Activated T-helper 9 cell treated with anti-CD3 and anti-CD28 coated beads, Interleukin-2, amount 50 U/mL, for 16 hours (primary cell): ENCODE data around the gene ABTB2.

ENCODE experiments used
- DNase-seq: peaks from one replicate; pipeline ENCODE4 v3.0.0-alpha.2; 2020; ENCODE audit warnings: low read depth

ABTB2 gene

GRCh38 chr11:34360046-34360445 is 2.2 kb upstream of the ABTB2 start:
- DNase-seq = no peak

GRCh38 chr11:34359548-34359891 is 1.7 kb upstream of the ABTB2 start:
- DNase-seq = no peak

DNA sequence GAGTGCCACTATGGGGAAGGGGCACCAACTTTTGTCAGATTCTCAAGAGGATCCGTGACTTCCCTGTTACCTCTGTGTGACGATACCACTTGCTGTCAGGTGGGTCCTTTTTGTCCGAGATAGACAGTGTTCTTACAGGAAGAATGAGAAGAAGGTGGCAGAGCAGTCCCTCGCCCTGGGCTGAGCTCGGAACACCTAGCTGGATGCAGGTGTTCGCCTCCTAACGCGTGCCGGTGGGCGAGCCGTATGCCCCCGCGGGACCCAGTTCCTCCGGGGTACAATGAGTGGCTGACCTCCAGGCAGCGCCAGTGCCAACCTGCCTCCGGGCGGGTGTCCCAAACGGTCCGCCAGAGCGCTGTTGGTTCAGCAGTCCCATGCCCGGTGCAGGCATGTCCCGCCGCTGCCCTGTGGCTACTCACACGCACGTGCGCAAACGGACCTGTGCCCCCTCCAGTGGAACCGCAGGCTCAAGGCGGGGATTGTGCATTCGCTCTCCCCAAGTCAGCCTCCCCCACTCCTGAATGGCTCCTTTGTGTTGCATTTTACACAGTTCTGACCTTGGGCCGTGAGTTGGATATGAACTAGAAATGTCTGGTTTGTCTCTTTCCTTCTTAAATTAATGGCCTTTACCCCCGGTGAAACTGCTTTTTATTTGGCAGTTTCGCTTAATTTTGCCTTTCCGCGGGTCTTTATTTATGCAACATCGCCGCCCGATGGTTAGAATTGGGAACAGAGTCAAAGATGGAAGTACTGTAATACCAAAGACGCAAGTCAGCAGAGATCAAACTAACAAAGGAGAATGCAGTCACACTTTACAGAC is 1.1 kb upstream of the ABTB2 start:
- peak; percentile 45 for DNase-seq

GRCh38 chr11:34358258-34358727 is 483 bp upstream of the ABTB2 start:
- DNase-seq = no peak

- peak; percentile 23 for DNase-seq
Measured at GRCh38 chr11:34356913-34357700, 703 bp downstream of the ABTB2 start.

DNA sequence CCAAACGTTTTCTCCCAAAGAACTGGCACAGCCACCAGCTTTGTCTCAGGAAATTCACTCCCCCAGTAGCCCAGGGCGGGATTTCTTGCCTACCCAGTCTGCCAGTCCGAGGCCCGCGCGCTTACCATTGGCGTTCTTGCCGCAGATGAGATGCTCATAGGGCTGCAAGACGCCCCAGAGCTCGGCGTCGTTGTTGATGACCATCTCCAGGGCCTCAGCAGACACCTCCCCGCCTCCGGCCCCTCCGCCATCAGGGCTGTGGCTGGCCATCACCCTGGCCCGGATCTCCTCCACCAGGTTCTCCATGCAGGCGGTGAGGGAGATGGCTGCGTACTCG is 1.3 kb downstream of the ABTB2 start:
- peak; percentile 4 for DNase-seq

GRCh38 chr11:34356130-34356529 is 1.7 kb downstream of the ABTB2 start:
- DNase-seq = no peak

GRCh38 chr11:34355726-34356125 is 2.1 kb downstream of the ABTB2 start:
- DNase-seq = no peak

DNA sequence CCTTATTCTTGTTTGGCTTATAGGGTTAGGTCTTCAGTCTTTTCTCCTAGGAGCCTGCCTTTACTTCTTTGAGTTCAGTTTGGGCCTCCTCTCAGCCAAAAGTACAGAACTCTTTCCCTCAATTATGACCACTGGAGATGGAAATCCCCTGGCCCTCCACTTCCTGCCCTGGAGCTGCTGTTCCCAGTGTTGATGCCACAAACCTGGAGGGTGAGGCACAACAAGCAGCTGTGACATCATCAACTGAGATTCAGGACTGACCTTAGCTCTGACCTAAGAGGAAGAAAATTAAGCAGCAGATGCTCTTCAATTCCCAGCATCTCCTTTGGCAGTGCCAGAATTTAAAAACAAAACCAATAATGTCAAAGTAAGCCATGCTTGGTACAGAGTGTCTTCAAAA is 3.0 kb downstream of the ABTB2 start:
- DNase-seq = no peak

GRCh38 chr11:34353881-34354280 is 3.9 kb downstream of the ABTB2 start:
- no peak for DNase-seq

GRCh38 chr11:34351687-34352469 is 5.9 kb downstream of the ABTB2 start:
- no peak for DNase-seq

DNA sequence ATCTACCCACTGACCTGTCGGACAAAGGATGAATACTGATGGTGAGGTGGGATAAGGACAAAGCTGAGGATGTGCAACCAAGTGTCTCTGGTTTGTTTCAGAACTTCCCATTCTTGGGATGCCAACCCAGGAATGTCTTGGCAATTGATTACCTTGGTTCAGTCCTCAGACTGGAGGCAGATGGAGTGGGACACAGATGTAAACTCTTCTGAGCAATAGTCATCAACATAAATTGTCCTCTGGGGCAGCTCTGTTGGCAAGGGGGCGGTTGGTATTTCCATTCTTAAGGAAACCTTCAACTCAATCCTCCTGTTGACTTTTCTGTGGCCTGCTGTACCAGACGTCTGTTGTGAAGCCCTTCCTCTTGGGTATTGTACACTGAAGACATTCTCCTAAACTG is 6.8 kb downstream of the ABTB2 start:
- no peak for DNase-seq

GRCh38 chr11:34349882-34350281 is 7.9 kb downstream of the ABTB2 start:
- no peak for DNase-seq

DNA sequence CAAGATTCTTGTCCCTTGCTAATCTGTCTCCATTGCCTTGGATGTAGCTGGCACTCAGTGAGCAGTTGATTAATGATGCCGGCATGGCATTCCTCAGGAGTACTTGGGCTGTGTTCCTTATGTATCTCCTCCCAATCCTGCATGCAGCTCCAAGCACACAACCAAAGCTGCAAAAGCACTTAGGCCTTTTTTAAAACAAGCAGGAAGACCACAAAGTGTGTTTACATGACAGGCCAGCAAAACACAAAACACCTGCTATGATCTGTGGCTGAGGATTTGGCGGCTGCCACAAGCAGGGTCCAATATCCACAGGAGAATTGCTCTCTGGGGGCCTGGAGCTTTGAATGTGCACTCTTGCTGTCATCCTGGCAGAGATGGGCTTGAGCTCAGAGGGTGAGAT is 8.9 kb downstream of the ABTB2 start:
- no peak for DNase-seq

GRCh38 chr11:34348096-34348495 is 9.7 kb downstream of the ABTB2 start:
- DNase-seq = no peak

DNA sequence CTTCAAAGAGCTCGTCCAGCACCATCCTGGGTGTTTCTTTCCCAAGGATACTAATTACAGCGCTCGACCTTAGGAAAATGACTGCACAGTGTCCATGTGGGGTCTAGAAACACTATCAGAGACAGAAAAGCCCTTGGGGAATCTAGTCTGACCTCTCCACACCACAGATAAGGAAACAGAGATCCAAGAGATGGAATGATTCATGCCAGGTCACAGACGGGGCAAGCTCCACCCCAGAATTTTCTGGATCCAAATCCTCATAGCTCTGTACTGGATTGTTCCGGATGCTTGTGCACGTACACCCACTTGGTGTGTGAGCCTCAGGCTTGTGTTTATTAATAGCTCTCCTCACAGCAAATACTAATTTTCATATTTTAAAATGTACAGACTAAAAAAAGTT is 11.3 kb downstream of the ABTB2 start:
- no peak for DNase-seq

GRCh38 chr11:34345991-34346480 is 11.8 kb downstream of the ABTB2 start:
- DNase-seq = no peak

- no peak for DNase-seq
Measured at GRCh38 chr11:34345540-34345876, 12.3 kb downstream of the ABTB2 start.

DNA sequence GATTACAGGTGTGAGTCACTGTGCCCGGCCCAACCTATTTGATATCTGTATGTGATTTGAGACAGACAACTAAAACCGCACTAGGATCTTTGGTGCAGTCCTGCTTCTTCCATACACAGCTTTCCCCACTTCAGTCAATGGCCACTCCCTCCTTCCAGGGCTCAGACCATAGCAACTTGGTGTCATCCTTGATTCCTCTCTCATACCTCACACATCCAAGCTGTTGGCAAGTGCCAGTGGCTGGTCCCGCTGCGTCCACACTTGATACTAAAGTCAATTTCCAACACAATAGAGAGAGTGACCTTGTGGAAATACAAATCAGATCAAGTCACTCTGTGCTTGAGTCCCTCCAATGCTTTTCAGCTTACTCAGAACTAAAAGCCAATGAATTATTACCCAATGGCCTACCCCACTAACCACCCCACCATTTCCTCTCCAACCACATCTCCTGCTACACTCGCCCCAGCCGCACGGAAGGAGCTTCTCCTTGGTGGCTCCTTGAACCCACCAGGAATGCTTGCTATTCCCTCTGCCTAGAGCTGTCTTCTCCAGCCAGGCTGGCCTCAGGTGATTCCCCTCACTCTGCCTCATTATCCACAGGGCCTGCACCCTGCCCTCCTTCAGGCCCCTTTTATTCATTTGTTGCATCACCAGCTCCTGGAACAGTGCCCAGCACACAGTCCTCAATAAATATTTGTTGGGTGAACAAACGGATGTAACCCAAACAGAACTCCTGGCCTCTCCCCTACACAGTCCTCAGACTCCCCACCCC is 12.9 kb downstream of the ABTB2 start:
- no peak for DNase-seq

GRCh38 chr11:34344410-34344767 is 13.4 kb downstream of the ABTB2 start:
- no peak for DNase-seq

DNA sequence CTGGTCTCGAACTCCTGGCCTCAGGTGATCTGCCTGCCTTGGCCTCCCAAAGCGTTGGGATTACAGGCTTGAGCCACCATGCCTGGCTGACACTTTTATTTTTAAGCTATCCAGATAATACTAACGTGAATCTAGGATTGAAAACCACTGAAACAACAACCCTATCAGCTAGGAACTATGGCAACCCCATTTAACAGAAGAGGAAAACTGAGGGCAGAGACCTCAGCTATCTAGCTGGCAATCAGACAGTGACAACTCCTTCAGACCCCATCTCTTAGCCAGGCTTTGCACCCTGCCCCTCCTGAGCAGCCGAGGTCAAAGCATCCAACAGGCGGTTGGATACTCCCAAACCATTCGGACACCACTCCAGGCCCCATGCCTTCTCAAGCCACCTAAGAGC is 14.1 kb downstream of the ABTB2 start:
- DNase-seq = no peak

DNA sequence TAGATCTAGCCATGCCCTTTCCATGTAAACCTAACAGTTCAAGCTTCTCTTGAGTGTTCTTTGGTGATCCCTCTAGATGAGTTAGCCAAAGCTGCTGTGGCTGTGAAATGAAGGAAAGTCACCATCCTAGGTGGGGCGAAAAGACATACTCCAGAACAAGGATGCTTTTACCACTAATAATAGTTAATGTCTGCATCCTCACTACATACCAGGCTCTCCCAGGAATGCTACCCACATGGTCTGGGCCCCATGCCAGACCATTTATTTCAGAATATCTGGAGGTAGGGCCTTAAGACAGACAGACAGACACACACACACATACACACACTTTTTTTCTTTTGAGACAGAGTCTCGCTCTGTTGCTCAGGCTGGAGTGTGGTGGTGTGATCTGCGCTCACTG is 14.7 kb downstream of the ABTB2 start:
- no peak for DNase-seq
